Hepatocyte (in vitro differentiated cells): Measurements from ENCODE around the gene M6PR.

ENCODE experiments used
- CTCF ChIP-seq: fragments of 200-600 bp; sonication (generic); IDR thresholded peaks from 2 replicates; pipeline ENCODE4 v1.5.1; 2016; ENCODE audit warnings: antibody characterized with exemption, mild to moderate bottlenecking; ENCODE audit not compliant: poor library complexity
- EZH2phosphoT487 ChIP-seq: fragments of 200-600 bp; sonication (generic); IDR thresholded peaks from one replicate; pipeline ENCODE4 v1.6.1; 2018; ENCODE audit warnings: antibody characterized with exemption, mild to moderate bottlenecking, low read depth, moderate library complexity; ENCODE audit not compliant: unreplicated experiment, severe bottlenecking

GRCh38 chr12:8916154-8916553 lies 33.3 kb downstream of the M6PR start:
- no peak for TF ChIP-seq CTCF
- no peak for TF ChIP-seq EZH2phosphoT487
